ENCODE data around the gene HOXB2. TPM values are rescaled to one million over a fixed set of nuclear protein-coding genes. Genes with fewer than 3 reads are reported as not detected.
A peak's percentile ranks its signal among the peaks of the same experiment; 100 is the strongest.

HOXB2 gene
- total and polyA plus RNA-seq, 9 of the 15 experiments (the other 6 are each of a cell fraction or from before 2014, with no cell fraction given) = 2.1 to 97.7 (median 21.2) TPM

DNA sequence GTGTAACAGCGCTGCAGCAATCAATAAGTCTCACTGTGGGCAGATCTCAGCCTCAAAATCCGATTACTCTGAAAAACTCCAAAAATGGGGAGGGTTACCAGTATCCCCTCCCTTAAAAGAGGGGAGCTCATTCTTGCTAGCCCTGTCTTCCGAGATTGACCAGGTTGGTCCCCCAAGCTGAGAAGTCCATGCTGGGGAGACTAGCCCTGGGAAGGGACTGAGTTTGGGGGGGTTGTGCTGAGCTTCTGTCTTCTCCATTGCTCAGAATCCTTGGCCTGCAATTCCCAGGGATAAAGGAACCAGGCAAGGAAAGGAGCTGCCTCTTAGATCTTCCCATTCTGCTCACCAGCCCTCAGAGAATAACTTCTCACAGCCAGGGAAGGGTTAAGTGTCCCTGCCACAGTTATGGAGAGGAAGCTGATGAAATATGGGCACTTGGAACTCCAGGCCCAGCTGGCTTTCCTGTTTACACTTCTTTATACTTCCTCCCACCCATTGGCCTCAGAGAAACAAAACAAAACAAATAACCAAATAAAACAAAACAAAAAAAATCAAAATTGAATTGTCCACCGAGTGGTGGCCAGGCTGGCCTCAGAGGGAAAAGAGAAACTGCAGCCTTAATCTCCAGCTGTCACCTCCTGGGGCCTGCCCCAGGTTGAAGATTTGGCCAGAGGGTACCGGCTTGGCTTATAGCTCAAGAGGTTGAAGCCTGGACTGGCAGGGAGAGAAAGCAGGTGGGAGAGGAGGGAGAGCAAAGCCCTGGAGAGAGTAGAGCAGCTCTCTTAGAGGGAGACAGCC, 42.6 kb upstream of the HOXB2 start (continued):
- TF ChIP-seq HNRNPLL (IDR thresholded peaks at IDR 0.05; ENCODE audit: low read depth, low read length, poor library complexity, severe bottlenecking) (no peak), MEIS2 (IDR thresholded peaks at IDR 0.05; ENCODE audit: partially characterized antibody) (peak; percentile 54), ZNF311 (CRISPR knock-in tag; IDR thresholded peaks at IDR 0.05) (peak; percentile 50; the same call in 1 of the 2 replicates), ZNF766 (CRISPR knock-in tag; conservative IDR thresholded peaks at IDR 0.05) (0 out of 2 replicates have a peak, but pooled peaks have one; percentile 44)

DNA sequence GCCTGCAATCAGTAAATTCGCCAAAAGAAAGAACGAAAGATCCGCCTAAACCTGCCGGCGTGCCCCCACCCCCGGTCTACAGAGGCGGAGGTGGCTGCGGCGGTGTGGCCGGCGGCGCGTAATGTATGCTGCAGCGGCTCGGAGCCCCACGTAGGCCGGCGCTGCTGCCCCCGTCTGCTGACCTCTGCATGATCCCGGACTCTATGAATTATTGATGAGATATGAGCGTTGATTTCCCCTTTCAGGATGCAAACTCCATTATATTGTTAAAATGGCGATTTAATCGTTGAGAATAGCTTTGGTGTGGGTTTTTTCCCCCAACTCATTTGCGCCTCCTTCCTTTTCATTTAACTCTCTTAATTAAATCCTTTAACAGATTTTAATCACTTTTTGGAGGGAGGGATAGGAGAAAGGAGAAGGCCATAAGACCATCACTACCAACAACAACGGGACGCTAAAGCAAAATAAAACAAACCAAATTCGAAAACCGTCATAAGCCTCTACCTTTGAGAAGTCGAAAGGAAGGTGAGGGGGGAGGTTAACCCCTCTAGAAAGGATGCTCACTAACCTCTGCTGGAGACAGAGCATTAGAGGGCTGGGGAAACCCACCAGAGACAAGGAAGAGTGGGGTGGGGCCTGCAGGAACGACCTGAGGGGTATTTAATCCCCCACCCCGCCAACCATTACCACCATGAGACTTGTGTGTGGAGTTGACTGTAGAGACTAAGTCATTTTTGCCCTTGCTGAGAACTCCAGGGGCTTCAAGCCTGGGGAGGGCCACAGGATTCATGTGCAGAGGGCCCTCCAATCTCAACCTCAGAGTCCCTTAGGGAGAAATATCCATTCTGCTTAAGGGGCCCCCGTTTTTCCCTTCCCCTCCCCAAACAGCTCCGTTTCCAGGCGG, 41.7 kb upstream of the HOXB2 start:
- BruUV-seq (replicated peaks) = no TSS peak

More for the DNA sequence above, 41.7 kb upstream of the HOXB2 start:
- H3K79me2 ChIP-seq (ENCODE audit: control insufficient read depth, insufficient read depth, low read length) = peaks cover 31% of the 10 kb centered on the region
- H2AFZ ChIP-seq (ENCODE audit: low read depth, low read length) = no peak overlapping the region
- no peaks in the 10 kb centered on the region for H3K27me3 ChIP-seq (ENCODE audit: control insufficient read depth in 2 of 2, insufficient read depth in 2 of 2, low read length in 2 of 2)
- TF ChIP-seq, protein P1, sequence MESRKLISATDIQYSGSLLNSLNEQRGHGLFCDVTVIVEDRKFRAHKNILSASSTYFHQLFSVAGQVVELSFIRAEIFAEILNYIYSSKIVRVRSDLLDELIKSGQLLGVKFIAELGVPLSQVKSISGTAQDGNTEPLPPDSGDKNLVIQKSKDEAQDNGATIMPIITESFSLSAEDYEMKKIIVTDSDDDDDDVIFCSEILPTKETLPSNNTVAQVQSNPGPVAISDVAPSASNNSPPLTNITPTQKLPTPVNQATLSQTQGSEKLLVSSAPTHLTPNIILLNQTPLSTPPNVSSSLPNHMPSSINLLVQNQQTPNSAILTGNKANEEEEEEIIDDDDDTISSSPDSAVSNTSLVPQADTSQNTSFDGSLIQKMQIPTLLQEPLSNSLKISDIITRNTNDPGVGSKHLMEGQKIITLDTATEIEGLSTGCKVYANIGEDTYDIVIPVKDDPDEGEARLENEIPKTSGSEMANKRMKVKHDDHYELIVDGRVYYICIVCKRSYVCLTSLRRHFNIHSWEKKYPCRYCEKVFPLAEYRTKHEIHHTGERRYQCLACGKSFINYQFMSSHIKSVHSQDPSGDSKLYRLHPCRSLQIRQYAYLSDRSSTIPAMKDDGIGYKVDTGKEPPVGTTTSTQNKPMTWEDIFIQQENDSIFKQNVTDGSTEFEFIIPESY (CRISPR knock-in tag; IDR thresholded peaks at IDR 0.05) = peak; percentile 67
- no peak for TF ChIP-seq RUNX1 (IDR thresholded peaks at IDR 0.05; ENCODE audit: low read depth)
- H4K20me1 ChIP-seq (replicated peaks; ENCODE audit: control insufficient read depth, insufficient read depth, low read length) = no peaks in the 10 kb centered on the region
- ATAC-seq = no peak
- peaks cover 30 to 37% of the 10 kb centered on the region in 2 experiments for H3K4me1 ChIP-seq (replicated peaks in 1 of 2; ENCODE audit: control insufficient read depth in 2 of 2, insufficient read depth in 2 of 2, low read length in 2 of 2)
- intact Hi-C loops (cut with micrococcal nuclease) (no loop called here), in situ Hi-C loops (cut with MboI) (no loop called here)
- no peak for FAIRE-seq
- no peaks in the 10 kb centered on the region for H3K9me3 ChIP-seq (replicated peaks; ENCODE audit: control insufficient read depth, insufficient read depth, low read depth, low read length)
- 77% methylated on average over 31 of the region's 34 CpGs for WGBS (ENCODE audit: insufficient coverage, low coverage, missing lambda C conversion rate)
- POLR2A ChIA-PET = interaction anchor here (0.7 to 2.0 kb wide), 3 partner anchors 37 to 421 kb away, joined by 3 to 6 read pairs (median 4); no protein-coding TSS in a partner anchor
- no peak overlapping the region for H3K4me2 ChIP-seq (ENCODE audit: insufficient read depth, low read length)
- no peak overlapping the region for H3K4me3 ChIP-seq
- no peak overlapping the region for H3K27ac ChIP-seq (ENCODE audit: extremely low read depth, low read depth, low read length)
- H3K9me1 ChIP-seq (ENCODE audit: control insufficient read depth, insufficient read depth, low read length) = no peaks in the 10 kb centered on the region
- no peak for DNase-seq (ENCODE audit: extremely low read depth in 1 of 4, low spot score in 3 of 4)
- no peaks in the 10 kb centered on the region for H3K36me3 ChIP-seq (ENCODE audit: control insufficient read depth, insufficient read depth, low read length)
- no peak overlapping the region; a peak in 1 of 4 replicates for H3K9ac ChIP-seq (ENCODE audit: insufficient read depth in 1 of 2, low read depth in 2 of 2, low read length in 2 of 2)
- CTCF ChIA-PET (ENCODE audit: low intra/inter-chr PET ratio) = no interaction called here
